ENCODE measurements around the gene ZNF804A.

Gene ZNF804A

DNA sequence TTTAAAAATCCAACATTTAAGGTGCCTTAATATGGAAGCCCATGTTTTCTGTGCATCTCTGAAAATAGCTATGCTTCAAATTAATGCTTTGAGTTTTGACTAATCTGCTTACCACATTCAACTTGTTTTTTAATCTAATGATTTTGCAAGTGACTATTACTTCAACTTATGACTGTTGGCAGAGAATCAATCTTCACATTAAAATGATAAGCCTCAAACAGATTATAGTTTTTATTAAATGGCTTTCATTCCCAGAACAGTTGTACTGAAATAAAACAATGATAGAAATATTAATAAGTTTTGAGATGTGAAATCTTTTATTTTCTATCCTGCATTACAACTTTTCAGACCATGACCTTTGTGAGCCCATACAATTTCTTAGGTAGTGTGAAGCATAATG is 347.5 kb downstream of the ZNF804A start:
- TF ChIP-seq, protein P1, sequence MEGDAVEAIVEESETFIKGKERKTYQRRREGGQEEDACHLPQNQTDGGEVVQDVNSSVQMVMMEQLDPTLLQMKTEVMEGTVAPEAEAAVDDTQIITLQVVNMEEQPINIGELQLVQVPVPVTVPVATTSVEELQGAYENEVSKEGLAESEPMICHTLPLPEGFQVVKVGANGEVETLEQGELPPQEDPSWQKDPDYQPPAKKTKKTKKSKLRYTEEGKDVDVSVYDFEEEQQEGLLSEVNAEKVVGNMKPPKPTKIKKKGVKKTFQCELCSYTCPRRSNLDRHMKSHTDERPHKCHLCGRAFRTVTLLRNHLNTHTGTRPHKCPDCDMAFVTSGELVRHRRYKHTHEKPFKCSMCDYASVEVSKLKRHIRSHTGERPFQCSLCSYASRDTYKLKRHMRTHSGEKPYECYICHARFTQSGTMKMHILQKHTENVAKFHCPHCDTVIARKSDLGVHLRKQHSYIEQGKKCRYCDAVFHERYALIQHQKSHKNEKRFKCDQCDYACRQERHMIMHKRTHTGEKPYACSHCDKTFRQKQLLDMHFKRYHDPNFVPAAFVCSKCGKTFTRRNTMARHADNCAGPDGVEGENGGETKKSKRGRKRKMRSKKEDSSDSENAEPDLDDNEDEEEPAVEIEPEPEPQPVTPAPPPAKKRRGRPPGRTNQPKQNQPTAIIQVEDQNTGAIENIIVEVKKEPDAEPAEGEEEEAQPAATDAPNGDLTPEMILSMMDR (IDR thresholded peaks at IDR 0.05; ENCODE audit: low read length, missing control alignments): no peak
- H3K4me3 ChIP-seq (replicated peaks; ENCODE audit: low read depth, low read length): no peak overlapping the region
- DNase-seq (ENCODE audit: low read depth): no peak

DNA sequence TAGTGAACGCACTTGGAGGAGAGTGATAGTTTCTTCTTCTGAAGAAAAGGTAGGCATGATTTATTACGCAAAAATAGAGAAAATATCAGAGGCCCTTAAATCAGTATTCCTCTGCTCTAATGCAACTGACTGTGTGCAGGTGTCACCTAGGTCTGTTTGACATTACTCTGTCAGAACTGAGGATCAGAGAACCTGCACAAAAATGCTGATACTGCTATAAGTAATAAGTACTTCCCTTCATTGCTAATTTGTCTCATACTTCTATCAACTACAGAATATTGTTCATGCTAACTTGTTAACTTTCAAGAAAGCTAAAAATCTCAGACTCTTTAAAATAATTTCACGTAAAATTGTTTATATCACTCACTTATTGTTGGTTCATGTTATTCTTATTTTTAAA is 358.5 kb downstream of the ZNF804A start:
- DNase-seq (ENCODE audit: low read depth): no peak
- TF ChIP-seq, protein P1 (IDR thresholded peaks at IDR 0.05; ENCODE audit: low read length, missing control alignments): no peak
- no peak overlapping the region for H3K4me3 ChIP-seq (replicated peaks; ENCODE audit: low read depth, low read length)

DNA sequence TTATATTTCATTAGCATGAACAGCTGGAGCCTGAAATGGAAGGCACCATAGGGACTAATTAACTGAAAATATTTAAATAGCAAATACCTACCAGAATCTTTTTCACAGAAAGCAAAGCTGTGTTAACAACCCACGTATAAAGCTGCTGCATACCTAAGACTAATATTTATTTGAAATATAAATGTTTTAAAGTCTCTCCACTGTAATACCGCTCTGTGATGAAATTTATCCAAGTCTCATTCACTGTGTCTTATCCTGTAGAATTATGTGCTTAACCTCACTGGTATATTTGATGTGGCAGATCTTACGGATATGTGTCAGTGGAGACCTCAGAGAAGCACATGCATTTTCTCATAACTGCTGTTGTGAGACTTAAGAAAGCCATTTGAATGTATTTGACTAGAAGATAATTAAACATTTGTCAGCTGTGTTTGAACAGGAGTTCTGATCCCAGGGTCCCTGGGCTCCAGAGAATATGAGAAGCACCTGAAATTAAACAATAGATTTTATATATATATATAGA is 373.3 kb downstream of the ZNF804A start:
- H3K4me3 ChIP-seq (replicated peaks; ENCODE audit: low read depth, low read length): no peak overlapping the region
- TF ChIP-seq, protein P1 (IDR thresholded peaks at IDR 0.05; ENCODE audit: low read length, missing control alignments): no peak
- no peak for DNase-seq (ENCODE audit: low read depth)

All from fibroblast of pulmonary artery (primary cell).